DND-41 (cell line): ENCODE data around the gene UBE2H.

Experiments used
- ATAC-seq: fragments of 200-7000 bp; cut with Tn5 transposase; 3 replicates; pipeline ENCODE4 v1.9.1; 2021; ENCODE audit warnings: low read depth; ENCODE audit not compliant: insufficient read depth
- DNase-seq: peaks from one replicate; pipeline ENCODE4 v3.0.0-alpha.2; 2020
- H2AFZ ChIP-seq: 2 replicates; pipeline ENCODE4 v1.6.0; 2012; ENCODE audit warnings: low read depth, low read length
- H3K27ac ChIP-seq: 2 replicates; pipeline ENCODE4 v1.5.1; 2012; ENCODE audit warnings: low read length, inconsistent platforms
- H3K27me3 ChIP-seq: fragments of 200-600 bp; sonication (generic); 2 replicates; pipeline ENCODE4 v1.6.0; 2012; ENCODE audit warnings: low read length, mild to moderate bottlenecking, inconsistent platforms; ENCODE audit not compliant: insufficient read depth, poor library complexity
- H3K36me3 ChIP-seq: 2 replicates; pipeline ENCODE4 v1.5.1; 2012; ENCODE audit warnings: low read length, inconsistent platforms; ENCODE audit not compliant: insufficient read depth
- H3K4me1 ChIP-seq: 2 replicates; pipeline ENCODE4 v1.5.1; 2012; ENCODE audit warnings: mild to moderate bottlenecking, low read length; ENCODE audit not compliant: insufficient read depth
- H3K4me2 ChIP-seq: 2 replicates; pipeline ENCODE4 v1.6.0; 2012; ENCODE audit warnings: mild to moderate bottlenecking, moderate library complexity, low read length, inconsistent platforms; ENCODE audit not compliant: insufficient read depth
- H3K4me3 ChIP-seq, 2 experiments: fragments of 200-600 bp in 1 of 2; shearing (Covaris generic) in 1 of 2; 2 replicates each; pipeline ENCODE4 v1.5.1; 2012 to 2016; ENCODE audit warnings: inconsistent platforms in 2 of 2, low read length in 2 of 2, mild to moderate bottlenecking in 2 of 2, low read depth in 1 of 2, moderate library complexity in 1 of 2
- H3K79me2 ChIP-seq: 2 replicates; pipeline ENCODE4 v1.6.0; 2012; ENCODE audit warnings: low read length, inconsistent platforms; ENCODE audit not compliant: insufficient read depth
- H3K9ac ChIP-seq: 2 replicates; pipeline ENCODE4 v1.6.0; 2012; ENCODE audit warnings: low read depth, mild to moderate bottlenecking, inconsistent platforms, low read length, moderate library complexity
- H3K9me3 ChIP-seq: 2 replicates; pipeline ENCODE4 v1.5.1; 2012; ENCODE audit warnings: low read length, moderate library complexity, mild to moderate bottlenecking, inconsistent platforms; ENCODE audit not compliant: insufficient read depth, severe bottlenecking
- H4K20me1 ChIP-seq: 2 replicates; pipeline ENCODE4 v1.6.0; 2012; ENCODE audit warnings: low read length; ENCODE audit not compliant: insufficient read depth
- EZH2 ChIP-seq: IDR thresholded peaks from 3 replicates; pipeline ENCODE4 v1.6.1; 2012; ENCODE audit warnings: borderline replicate concordance, low read depth, mild to moderate bottlenecking, moderate library complexity, low read length, inconsistent platforms; ENCODE audit not compliant: severe bottlenecking
- TF ChIP-seq, protein P1 (sequence below): IDR thresholded peaks from 2 replicates; pipeline ENCODE4 v1.5.1; 2012; ENCODE audit warnings: borderline replicate concordance, low read length, moderate library complexity, mild to moderate bottlenecking; ENCODE audit not compliant: poor library complexity, severe bottlenecking; ENCODE audit errors: extremely low read depth

The UBE2H gene

DNA sequence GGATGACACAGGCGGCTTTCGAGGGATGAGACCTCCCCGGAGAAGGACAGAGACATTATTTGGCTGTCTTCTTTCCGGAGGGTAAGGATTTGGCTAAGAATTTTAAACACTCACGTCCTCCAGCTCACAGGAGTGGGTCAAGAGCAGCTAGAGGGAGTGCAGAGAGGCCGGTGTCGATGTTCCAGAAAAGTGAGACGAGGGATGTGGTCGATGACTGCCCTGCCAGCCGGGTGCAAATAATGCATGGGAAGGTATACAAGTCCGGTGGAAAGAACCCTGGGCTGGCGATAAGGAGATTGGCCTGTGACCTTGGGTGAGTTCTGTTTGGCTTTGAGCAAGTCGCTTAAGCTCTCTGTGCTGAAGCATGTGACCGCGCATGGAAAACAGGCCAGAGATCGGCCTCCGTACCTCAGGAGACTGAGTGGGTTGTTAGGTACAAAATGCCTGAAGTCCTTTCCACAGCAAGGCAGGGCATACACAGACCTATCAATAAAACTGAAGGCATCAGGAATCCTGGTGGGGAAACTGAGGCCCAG lies 149.1 kb downstream of the UBE2H start:
- Histone ChIP-seq H3K4me1 (no peaks in the 10 kb centered on the region), H3K9ac (no peak overlapping the region), H3K79me2 (no peaks in the 10 kb centered on the region), H3K4me3 (no peak overlapping the region), H3K36me3 (no peaks in the 10 kb centered on the region), H3K27ac (no peak overlapping the region), H4K20me1 (no peaks in the 10 kb centered on the region), H3K27me3 (no peaks in the 10 kb centered on the region), H3K9me3 (no peaks in the 10 kb centered on the region), H3K4me2 (no peak overlapping the region), H2AFZ (no peak overlapping the region)
- DNase-seq: no peak
- no peak for ATAC-seq
- no peak for TF ChIP-seq EZH2

DNA sequence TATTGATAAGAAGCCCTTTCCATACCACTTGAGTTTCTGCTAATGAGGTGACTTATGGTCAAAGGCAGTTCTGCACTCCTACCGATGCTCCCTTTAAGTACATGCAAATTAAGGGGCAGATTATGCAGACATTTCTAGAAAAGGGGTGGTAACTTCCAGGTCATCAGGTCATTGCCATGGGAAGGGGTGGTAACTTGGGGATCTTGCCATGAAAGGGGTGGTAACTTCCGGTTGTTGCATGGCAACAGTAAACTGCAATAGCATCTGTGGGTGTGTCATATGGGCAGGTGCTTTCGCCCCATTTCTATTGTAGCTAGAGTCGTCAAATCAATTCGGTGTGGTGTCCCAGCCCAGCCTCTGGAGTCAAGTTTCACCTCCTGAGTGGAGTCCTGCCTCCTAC lies 150.9 kb downstream of the UBE2H start:
- no peaks in the 10 kb centered on the region for H3K27me3 ChIP-seq
- no peaks in the 10 kb centered on the region for H3K4me1 ChIP-seq
- no peak for ATAC-seq
- no peak overlapping the region for H3K4me2 ChIP-seq
- H3K36me3 ChIP-seq: no peaks in the 10 kb centered on the region
- no peaks in the 10 kb centered on the region for H4K20me1 ChIP-seq
- H3K27ac ChIP-seq: no peak overlapping the region
- H3K4me3 ChIP-seq: no peak overlapping the region
- TF ChIP-seq, protein P1, sequence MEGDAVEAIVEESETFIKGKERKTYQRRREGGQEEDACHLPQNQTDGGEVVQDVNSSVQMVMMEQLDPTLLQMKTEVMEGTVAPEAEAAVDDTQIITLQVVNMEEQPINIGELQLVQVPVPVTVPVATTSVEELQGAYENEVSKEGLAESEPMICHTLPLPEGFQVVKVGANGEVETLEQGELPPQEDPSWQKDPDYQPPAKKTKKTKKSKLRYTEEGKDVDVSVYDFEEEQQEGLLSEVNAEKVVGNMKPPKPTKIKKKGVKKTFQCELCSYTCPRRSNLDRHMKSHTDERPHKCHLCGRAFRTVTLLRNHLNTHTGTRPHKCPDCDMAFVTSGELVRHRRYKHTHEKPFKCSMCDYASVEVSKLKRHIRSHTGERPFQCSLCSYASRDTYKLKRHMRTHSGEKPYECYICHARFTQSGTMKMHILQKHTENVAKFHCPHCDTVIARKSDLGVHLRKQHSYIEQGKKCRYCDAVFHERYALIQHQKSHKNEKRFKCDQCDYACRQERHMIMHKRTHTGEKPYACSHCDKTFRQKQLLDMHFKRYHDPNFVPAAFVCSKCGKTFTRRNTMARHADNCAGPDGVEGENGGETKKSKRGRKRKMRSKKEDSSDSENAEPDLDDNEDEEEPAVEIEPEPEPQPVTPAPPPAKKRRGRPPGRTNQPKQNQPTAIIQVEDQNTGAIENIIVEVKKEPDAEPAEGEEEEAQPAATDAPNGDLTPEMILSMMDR: no peak
- no peak for TF ChIP-seq EZH2
- no peaks in the 10 kb centered on the region for H3K9me3 ChIP-seq
- no peak overlapping the region for H3K9ac ChIP-seq
- DNase-seq: no peak
- H2AFZ ChIP-seq: no peak overlapping the region
- no peaks in the 10 kb centered on the region for H3K79me2 ChIP-seq

DNA sequence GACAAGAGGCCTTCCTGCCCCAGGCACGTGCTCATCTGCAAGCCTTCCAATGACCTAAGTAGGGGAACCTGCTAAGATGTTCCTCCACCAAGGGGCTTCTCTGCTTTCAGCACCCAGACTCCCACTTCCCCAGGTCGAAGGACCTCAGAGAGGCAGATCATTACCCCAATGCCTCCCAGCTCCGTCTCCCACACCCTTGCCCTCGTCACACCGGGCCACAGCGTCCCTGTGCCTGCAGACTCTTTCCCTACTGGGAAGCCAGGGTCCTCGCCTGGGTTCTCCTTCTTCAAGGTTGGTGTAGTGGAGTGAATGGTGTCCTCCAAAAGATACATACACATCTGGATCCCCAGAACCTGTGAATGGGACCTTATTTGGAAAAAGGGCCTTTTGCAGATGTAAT lies 151.9 kb downstream of the UBE2H start:
- Histone ChIP-seq H3K4me1 (no peaks in the 10 kb centered on the region), H3K79me2 (no peaks in the 10 kb centered on the region), H3K4me3 (no peak overlapping the region), H3K9ac (no peak overlapping the region), H3K9me3 (no peaks in the 10 kb centered on the region), H3K4me2 (no peak overlapping the region), H3K27me3 (no peaks in the 10 kb centered on the region), H3K27ac (no peak overlapping the region), H3K36me3 (no peaks in the 10 kb centered on the region), H4K20me1 (no peaks in the 10 kb centered on the region), H2AFZ (no peak overlapping the region)
- no peak for ATAC-seq
- no peak for DNase-seq
- TF ChIP-seq, protein P1: no peak
- no peak for TF ChIP-seq EZH2

DNA sequence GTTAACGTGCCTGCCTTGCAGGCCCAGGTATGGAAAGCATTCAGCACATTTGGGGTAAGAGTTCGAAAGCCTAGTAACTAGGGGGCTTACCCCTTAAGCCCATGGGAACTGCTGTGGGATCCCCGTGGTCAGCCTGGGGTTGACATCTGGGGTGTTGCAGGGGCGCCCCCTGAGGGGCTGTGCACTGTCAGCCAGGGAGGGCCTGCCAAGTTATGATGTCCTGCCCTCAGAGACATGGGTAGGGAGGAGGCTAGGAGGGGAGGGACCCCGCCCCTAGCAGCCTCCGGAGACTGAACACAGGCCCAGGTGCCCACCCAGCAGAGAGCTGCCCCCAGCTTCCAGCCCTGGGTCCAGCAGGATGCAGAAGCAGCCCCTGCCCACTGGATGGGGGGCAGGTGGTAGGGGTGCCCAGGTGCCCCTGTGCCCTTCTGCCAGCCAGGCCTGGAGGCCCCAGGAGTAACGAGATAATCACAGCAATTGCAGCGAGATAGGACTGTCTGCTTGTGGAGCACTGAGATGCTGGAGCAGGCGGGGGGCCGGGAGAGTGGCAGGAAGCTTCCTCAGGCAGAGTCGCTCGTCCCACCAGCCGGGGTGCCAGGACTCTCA lies 153.3 kb downstream of the UBE2H start:
- ATAC-seq: peak; percentile 44; the same call in 1 of the 3 replicates
- H3K79me2 ChIP-seq: no peaks in the 10 kb centered on the region
- no peaks in the 10 kb centered on the region for H3K9me3 ChIP-seq
- H2AFZ ChIP-seq: no peak overlapping the region
- no peaks in the 10 kb centered on the region for H3K36me3 ChIP-seq
- H3K27me3 ChIP-seq: no peaks in the 10 kb centered on the region
- no peak overlapping the region for H3K9ac ChIP-seq
- no peak for TF ChIP-seq EZH2
- TF ChIP-seq, protein P1: no peak
- no peak overlapping the region for H3K27ac ChIP-seq
- no peak overlapping the region for H3K4me3 ChIP-seq
- DNase-seq: no peak
- H3K4me1 ChIP-seq: no peaks in the 10 kb centered on the region
- H4K20me1 ChIP-seq: no peaks in the 10 kb centered on the region
- no peak overlapping the region for H3K4me2 ChIP-seq
